HEK293 (cell line): ENCODE results near the gene NELL1.

ENCODE experiments used
- YY1 ChIP-seq: fragments of 450-650 bp; formaldehyde crosslinking; IDR thresholded peaks from 2 replicates; pipeline ENCODE4 v1.5.1; 2018; ENCODE audit warnings: missing biosample characterization, missing genetic modification characterization
- TF ChIP-seq, protein P1 (sequence below): fragments of 450-650 bp; formaldehyde crosslinking; IDR thresholded peaks from 2 replicates; pipeline ENCODE4 v1.5.1; 2016; ENCODE audit warnings: missing biosample characterization, missing genetic modification characterization

DNA sequence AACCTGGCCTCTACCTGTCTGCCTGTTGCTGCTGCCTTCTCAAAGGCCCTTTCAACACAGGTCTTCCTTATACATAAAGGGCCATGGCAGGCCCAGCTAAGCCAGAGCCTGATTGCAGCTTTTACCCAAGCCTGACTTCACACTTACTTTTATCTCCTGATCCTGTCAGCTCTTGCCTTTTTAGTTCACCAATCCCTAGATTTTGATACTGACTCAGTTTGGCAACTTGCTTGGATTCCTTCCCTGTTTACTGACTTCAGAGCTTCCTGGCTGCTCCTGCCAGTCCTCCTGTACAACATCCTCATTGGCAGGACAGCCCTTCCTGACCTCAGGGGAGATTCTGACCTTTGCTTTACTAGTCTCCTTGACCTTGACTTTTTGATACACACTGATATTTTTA lies 195.2 kb downstream of the NELL1 start:
- TF ChIP-seq YY1 (tag by site-specific recombination), result no peak
- TF ChIP-seq, protein P1, sequence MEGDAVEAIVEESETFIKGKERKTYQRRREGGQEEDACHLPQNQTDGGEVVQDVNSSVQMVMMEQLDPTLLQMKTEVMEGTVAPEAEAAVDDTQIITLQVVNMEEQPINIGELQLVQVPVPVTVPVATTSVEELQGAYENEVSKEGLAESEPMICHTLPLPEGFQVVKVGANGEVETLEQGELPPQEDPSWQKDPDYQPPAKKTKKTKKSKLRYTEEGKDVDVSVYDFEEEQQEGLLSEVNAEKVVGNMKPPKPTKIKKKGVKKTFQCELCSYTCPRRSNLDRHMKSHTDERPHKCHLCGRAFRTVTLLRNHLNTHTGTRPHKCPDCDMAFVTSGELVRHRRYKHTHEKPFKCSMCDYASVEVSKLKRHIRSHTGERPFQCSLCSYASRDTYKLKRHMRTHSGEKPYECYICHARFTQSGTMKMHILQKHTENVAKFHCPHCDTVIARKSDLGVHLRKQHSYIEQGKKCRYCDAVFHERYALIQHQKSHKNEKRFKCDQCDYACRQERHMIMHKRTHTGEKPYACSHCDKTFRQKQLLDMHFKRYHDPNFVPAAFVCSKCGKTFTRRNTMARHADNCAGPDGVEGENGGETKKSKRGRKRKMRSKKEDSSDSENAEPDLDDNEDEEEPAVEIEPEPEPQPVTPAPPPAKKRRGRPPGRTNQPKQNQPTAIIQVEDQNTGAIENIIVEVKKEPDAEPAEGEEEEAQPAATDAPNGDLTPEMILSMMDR (tag by site-specific recombination), result no peak
